ENCODE measurements around the gene SH3BGRL2. TPM values are rescaled to one million over a fixed set of nuclear protein-coding genes. Genes with fewer than 3 reads are reported as not detected.

SH3BGRL2 gene
- total RNA-seq, 2 donors from 2014 or later: 26.8 to 93.3 TPM

DNA sequence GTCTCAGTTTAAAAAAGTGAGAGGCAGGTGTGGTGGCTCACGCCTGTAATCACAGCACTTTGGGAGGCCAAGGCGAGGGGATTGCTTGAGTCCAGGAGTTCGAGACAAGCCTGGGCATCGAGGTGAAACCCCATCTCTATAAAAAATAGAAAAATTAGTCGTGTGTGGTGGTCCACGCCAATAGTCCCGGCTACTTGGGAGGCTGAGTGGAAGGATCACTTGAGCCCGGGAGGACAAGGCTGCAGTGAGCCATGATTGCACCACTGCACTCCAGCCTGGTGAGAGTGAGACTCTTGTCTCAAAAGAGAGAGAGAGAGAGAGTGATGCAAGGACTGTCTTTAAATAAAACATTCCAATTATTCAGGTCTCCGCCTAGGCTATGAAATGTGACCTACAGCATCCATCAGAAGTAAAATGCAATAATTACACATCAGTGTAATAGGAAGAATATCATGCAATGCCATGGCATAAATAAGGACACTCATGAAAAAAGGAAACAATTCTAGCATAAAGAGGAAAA, 81.5 kb downstream of the SH3BGRL2 start:
- H3K27me3 ChIP-seq (replicated peaks; ENCODE audit: insufficient read depth): no peaks in the 10 kb centered on the region
- 88% methylated on average over 9 of the region's 9 CpGs for WGBS
- H3K4me1 ChIP-seq (replicated peaks): peaks cover 2% of the 10 kb centered on the region
- H3K36me3 ChIP-seq: no peaks in the 10 kb centered on the region
- intact Hi-C loops (cut with DNase I): no loop called here
- H3K27ac ChIP-seq: no peak overlapping the region
- no peak for DNase-seq (ENCODE audit: low spot score)
- no peak overlapping the region for H3K4me3 ChIP-seq
- no peaks in the 10 kb centered on the region for H3K9me3 ChIP-seq
- no peak for TF ChIP-seq POLR2AphosphoS5 (IDR thresholded peaks at IDR 0.05)

DNA sequence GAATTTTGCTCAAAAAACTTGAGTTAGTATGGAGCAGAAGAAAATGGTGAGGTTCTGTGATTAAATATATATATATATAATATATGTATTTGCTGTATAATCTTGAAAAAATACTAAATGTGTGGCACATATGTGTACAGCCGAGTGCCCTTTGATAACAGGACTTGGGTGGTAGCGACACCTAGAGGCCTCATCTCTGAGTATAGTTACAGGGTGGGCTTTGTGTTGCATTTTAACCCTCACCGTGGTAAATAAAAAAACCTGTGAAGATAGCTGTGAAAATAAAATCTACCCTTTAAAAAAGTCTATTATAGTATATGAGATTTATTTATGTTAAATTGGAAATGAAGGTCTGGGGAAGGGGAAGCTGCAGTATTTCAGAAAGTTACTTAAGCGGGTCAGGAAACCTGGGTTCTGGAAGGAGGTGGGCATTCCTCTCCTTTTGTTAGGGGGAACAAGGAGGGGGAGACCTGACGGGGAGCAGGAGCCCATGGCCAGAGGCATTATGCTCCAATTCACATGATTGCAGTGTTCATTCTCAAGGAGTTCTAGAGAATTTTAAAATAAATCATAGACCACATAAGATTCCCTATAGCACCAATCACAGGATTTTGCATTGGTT, 82.7 kb downstream of the SH3BGRL2 start:
- intact Hi-C loops (cut with DNase I): loop anchor here (2.0 kb wide), 1 partner anchor 139 kb away; no protein-coding TSS in a partner anchor
- Histone ChIP-seq H3K4me3 (no peak overlapping the region), H3K27me3 (replicated peaks; ENCODE audit: insufficient read depth) (no peaks in the 10 kb centered on the region), H3K36me3 (no peaks in the 10 kb centered on the region), H3K27ac (no peak overlapping the region), H3K9me3 (no peaks in the 10 kb centered on the region), H3K4me1 (replicated peaks) (peaks cover 2% of the 10 kb centered on the region)
- peak in 3 of 4 experiments; percentile 41 to 60 (median 55) for TF ChIP-seq CTCF (IDR thresholded peaks at IDR 0.05)
- no peak for TF ChIP-seq POLR2AphosphoS5 (IDR thresholded peaks at IDR 0.05)
- WGBS: 26% methylated on average over 5 of the region's 5 CpGs
- DNase-seq (ENCODE audit: low spot score): peak; percentile 32

- 92% methylated on average over 2 of the region's 2 CpGs for WGBS
- H3K4me3 ChIP-seq: no peak overlapping the region
- H3K4me1 ChIP-seq (replicated peaks): no peaks in the 10 kb centered on the region
- DNase-seq (ENCODE audit: low spot score): no peak
- no peaks in the 10 kb centered on the region for H3K9me3 ChIP-seq
- TF ChIP-seq POLR2AphosphoS5 (IDR thresholded peaks at IDR 0.05) (no peak), POLR2A (IDR thresholded peaks at IDR 0.05) (no peak), CTCF (IDR thresholded peaks at IDR 0.05) (no peak)
- H3K27ac ChIP-seq: no peak overlapping the region
- intact Hi-C loops (cut with DNase I): no loop called here
- no peaks in the 10 kb centered on the region for H3K36me3 ChIP-seq
- H3K27me3 ChIP-seq (replicated peaks; ENCODE audit: insufficient read depth): no peaks in the 10 kb centered on the region
These were observed 86.9 kb downstream of the SH3BGRL2 start for GRCh38 chr6:79717989-79718388.

DNA sequence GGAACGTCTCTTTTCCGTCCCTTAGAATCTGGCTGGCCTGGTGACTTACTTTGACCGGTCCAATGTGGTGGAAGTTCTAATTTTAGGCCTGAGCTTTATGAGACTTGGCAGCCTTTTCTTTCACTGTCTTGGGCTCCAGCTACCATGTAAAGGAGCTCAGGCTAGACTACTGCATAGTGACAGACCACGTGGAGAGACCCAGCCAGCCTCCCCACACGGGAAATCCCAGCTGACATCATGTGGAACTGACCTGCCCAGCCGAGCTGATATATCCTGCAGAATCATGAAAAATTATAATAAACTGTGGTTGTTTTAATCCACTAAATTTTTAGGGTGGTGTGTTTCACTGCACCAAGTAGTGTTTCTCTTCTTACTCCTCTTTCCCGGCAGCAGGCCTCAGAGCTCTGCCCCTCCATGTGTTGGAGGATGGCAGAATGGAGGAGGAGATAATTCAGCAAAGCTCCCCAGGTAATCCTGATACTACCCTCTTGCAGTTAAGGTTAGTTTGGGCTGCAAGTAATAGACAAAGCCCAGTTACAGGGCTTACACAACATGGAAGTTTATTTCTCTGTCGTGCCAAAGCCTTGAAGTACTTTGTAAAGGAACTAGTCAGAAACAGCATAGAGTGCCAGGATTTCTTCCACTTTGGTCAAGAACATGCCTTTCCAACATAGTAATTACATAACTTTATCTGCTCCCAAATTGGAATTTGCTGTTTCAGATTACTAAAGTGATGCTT, 87.5 kb downstream of the SH3BGRL2 start:
- TF ChIP-seq POLR2AphosphoS5 (IDR thresholded peaks at IDR 0.05) (no peak), CTCF (IDR thresholded peaks at IDR 0.05) (no peak), POLR2A (IDR thresholded peaks at IDR 0.05) (no peak)
- WGBS: 91% methylated on average over 8 of the region's 8 CpGs
- H3K4me3 ChIP-seq: no peak overlapping the region
- no peaks in the 10 kb centered on the region for H3K36me3 ChIP-seq
- H3K27ac ChIP-seq: no peak overlapping the region
- no peaks in the 10 kb centered on the region for H3K4me1 ChIP-seq (replicated peaks)
- no peak for DNase-seq (ENCODE audit: low spot score)
- no peaks in the 10 kb centered on the region for H3K27me3 ChIP-seq (replicated peaks; ENCODE audit: insufficient read depth)
- intact Hi-C loops (cut with DNase I): no loop called here
- H3K9me3 ChIP-seq: no peaks in the 10 kb centered on the region

DNA sequence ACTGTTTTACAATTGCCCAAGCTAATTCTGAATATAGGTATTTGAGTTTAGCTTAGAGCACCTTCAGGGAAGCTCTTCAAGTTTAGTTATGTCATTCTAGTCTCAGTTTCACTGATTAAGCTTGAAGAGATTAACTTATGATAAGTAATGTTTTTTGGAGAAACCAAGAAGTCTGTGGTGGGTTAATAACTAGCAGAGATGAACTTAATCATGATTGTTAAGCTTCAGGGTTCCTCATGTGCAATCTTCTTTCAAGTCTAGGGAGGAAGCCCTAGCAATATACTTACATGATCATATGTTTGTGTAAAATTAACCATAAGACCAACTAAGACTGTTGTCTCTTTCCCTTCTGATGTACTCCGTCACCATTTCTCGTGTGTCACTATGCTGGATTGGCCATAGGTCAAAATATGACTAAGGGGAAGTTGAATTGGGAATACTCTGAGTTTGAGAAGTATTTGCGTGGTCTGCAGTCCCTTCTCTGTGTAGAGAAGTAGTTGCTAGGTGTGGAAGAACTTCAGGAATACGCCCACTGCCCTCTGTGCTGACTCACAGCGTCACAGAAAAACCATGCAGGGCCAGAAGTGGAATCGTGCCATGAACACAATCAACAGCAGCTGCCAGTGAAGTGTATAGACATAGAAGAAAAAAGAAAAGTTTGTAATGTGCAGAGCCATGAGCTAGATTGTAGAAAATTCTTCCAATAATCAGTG, 88.3 kb downstream of the SH3BGRL2 start:
- no peak overlapping the region for H3K27ac ChIP-seq
- no peak overlapping the region for H3K4me3 ChIP-seq
- no peaks in the 10 kb centered on the region for H3K27me3 ChIP-seq (replicated peaks; ENCODE audit: insufficient read depth)
- no peak for DNase-seq (ENCODE audit: low spot score)
- no peaks in the 10 kb centered on the region for H3K9me3 ChIP-seq
- H3K4me1 ChIP-seq (replicated peaks): no peaks in the 10 kb centered on the region
- WGBS: 81% methylated on average over 6 of the region's 6 CpGs
- TF ChIP-seq POLR2A (IDR thresholded peaks at IDR 0.05): no peak
- no peak for TF ChIP-seq POLR2AphosphoS5 (IDR thresholded peaks at IDR 0.05)
- no peak for TF ChIP-seq CTCF (IDR thresholded peaks at IDR 0.05)
- intact Hi-C loops (cut with DNase I): no loop called here
- no peaks in the 10 kb centered on the region for H3K36me3 ChIP-seq

Data from prostate gland (tissue), 2 donors.